ENCODE measurements around the gene SLC30A2. TPM values are rescaled to one million over a fixed set of nuclear protein-coding genes. Genes with fewer than 3 reads are reported as not detected.

SLC30A2 gene
- total and polyA plus RNA-seq, 3 donors from 2014 or later, result 0.24 to 1.0 (median 0.87) TPM

DNA sequence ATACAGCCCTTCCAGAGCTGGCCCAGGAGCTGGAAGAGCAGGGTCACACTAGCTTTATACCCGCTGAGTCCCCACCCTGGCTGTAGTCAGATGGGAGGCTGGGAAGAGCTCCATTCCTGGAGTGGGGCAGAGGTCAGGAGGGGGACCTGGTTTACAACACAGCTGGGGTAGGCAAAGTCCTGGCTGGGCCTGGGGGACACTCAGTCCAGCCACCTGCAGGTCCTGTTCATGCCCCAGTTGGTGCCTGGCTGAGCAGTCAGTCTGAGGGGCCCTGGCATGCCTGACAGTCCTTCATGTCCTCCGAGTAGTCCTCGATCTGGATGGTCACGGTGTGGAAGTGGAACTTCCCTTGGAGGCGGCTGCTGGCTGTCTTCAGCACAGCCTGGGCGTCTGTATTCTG, 7.0 kb downstream of the SLC30A2 start:
- no peak for DNase-seq
- WGBS, 2 donors, result 87% methylated on average over 6 of the region's 6 CpGs; no CpG with 5 or more reads in 1 of the 2 donors
- no peak overlapping the region for H3K4me3 ChIP-seq
- intact Hi-C loops (cut with DNase I; ENCODE audit: low total_unique reads), result loop anchor here (10.0 kb wide), 1 partner anchor 106 kb away; no protein-coding TSS in a partner anchor
- peaks cover 14% of the 10 kb centered on the region for H3K4me1 ChIP-seq
- no peaks in the 10 kb centered on the region for H3K9me3 ChIP-seq
- TF ChIP-seq, protein P1, sequence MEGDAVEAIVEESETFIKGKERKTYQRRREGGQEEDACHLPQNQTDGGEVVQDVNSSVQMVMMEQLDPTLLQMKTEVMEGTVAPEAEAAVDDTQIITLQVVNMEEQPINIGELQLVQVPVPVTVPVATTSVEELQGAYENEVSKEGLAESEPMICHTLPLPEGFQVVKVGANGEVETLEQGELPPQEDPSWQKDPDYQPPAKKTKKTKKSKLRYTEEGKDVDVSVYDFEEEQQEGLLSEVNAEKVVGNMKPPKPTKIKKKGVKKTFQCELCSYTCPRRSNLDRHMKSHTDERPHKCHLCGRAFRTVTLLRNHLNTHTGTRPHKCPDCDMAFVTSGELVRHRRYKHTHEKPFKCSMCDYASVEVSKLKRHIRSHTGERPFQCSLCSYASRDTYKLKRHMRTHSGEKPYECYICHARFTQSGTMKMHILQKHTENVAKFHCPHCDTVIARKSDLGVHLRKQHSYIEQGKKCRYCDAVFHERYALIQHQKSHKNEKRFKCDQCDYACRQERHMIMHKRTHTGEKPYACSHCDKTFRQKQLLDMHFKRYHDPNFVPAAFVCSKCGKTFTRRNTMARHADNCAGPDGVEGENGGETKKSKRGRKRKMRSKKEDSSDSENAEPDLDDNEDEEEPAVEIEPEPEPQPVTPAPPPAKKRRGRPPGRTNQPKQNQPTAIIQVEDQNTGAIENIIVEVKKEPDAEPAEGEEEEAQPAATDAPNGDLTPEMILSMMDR (IDR thresholded peaks at IDR 0.05), result no peak
- TF ChIP-seq POLR2A (IDR thresholded peaks at IDR 0.05), result no peak
- H3K27ac ChIP-seq, result no peak overlapping the region
- no peaks in the 10 kb centered on the region for H3K27me3 ChIP-seq
- no peaks in the 10 kb centered on the region for H3K36me3 ChIP-seq (ENCODE audit: low read depth, missing control alignments)

DNA sequence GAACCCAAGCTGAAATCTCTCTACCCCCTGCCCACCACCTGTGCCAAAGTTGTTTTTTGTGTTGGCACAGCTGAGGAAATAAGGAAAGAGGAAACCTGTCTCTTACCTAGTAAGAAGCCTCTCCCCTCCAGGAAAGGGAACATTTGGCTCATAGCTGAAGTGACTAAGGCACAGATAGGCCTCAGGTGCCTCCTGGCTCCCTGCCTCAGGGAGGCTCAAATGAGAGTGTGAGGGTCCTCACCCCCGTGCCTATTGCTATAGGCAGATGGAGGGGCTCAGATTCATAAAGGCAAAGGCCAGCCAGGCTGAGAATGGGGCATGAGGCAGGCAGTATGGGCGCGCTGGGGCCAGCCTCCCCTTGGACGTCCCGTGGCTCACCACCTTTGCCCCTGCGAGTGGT, 7.4 kb downstream of the SLC30A2 start:
- no peaks in the 10 kb centered on the region for H3K36me3 ChIP-seq (ENCODE audit: low read depth, missing control alignments)
- no peak for DNase-seq
- no peak overlapping the region for H3K4me3 ChIP-seq
- 84 to 89% methylated on average over 3 to 6 of the region's 6 CpGs for WGBS, 2 donors
- no peaks in the 10 kb centered on the region for H3K27me3 ChIP-seq
- H3K9me3 ChIP-seq, result no peaks in the 10 kb centered on the region
- TF ChIP-seq, protein P1 (IDR thresholded peaks at IDR 0.05), result no peak
- TF ChIP-seq POLR2A (IDR thresholded peaks at IDR 0.05), result no peak
- intact Hi-C loops (cut with DNase I; ENCODE audit: low total_unique reads), result loop anchor here (10.0 kb wide), 1 partner anchor 106 kb away; no protein-coding TSS in a partner anchor
- H3K27ac ChIP-seq, result no peak overlapping the region
- H3K4me1 ChIP-seq, result peaks cover 14% of the 10 kb centered on the region

DNA sequence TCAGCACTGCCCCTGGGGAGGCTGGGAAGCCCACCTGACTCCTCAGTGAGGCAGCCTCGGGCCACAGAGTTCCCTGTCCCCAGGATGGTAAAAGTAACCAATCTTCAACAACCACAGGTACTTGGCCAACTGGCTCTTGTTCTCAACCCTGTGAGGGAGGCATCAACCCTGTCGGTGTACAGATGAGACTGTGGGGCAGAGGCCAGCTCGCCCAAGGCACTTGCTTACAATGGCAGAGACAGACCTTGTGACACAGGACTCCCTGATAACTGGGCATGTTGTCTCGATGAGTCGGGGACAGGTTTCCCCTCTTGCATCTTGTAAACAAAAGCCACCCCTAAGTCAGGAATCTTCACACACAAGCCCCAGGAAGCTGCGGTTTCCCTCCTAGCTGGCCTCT, 8.0 kb downstream of the SLC30A2 start:
- 76 to 86% methylated on average over 1 to 6 of the region's 6 CpGs for WGBS, 2 donors
- Histone ChIP-seq H3K4me3 (no peak overlapping the region), H3K9me3 (no peaks in the 10 kb centered on the region), H3K4me1 (peaks cover 14% of the 10 kb centered on the region), H3K27me3 (no peaks in the 10 kb centered on the region), H3K36me3 (ENCODE audit: low read depth, missing control alignments) (no peaks in the 10 kb centered on the region), H3K27ac (no peak overlapping the region)
- no peak for DNase-seq
- intact Hi-C loops (cut with DNase I; ENCODE audit: low total_unique reads), result loop anchor here (10.0 kb wide), 1 partner anchor 107 kb away; no protein-coding TSS in a partner anchor
- TF ChIP-seq, protein P1 (IDR thresholded peaks at IDR 0.05), result no peak
- TF ChIP-seq POLR2A (IDR thresholded peaks at IDR 0.05), result no peak

DNA sequence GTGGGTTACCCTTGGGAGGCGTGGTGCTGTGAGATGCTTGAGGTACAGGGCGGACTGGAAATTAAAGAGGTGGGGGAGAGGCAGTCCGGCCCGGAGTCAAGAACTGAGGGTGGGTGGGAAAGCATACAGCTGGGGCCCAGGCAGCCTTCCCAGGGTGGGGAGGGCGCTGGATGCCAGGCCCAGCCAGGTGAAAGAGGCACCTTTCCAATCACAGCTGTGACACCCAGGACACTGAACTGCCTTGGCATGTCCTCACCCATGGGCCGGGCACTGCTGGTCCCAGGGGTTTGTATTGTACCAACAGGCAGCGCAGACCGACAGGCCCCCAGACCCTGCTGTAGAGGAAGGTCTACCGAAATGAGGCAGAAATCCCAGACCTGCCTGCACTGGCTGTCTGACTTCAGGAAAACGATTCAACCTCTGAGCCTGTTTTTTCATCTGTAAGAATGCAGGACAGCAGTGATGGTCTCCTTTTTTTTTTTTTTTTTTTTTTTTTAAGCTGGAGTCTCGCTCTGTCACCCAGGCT, 9.1 kb downstream of the SLC30A2 start:
- WGBS, 2 donors, result 62 to 65% methylated on average over 11 of the region's 11 CpGs
- no peak for DNase-seq
- no peaks in the 10 kb centered on the region for H3K36me3 ChIP-seq (ENCODE audit: low read depth, missing control alignments)
- H3K9me3 ChIP-seq, result no peaks in the 10 kb centered on the region
- H3K27me3 ChIP-seq, result no peaks in the 10 kb centered on the region
- H3K27ac ChIP-seq, result no peak overlapping the region
- peaks cover 14% of the 10 kb centered on the region for H3K4me1 ChIP-seq
- intact Hi-C loops (cut with DNase I; ENCODE audit: low total_unique reads), result loop anchor here (10.0 kb wide), 1 partner anchor 108 kb away; no protein-coding TSS in a partner anchor
- peak overlapping the region in 1 of 2 donors; percentile 82 for H3K4me3 ChIP-seq
- no peak for TF ChIP-seq POLR2A (IDR thresholded peaks at IDR 0.05)
- TF ChIP-seq, protein P1 (IDR thresholded peaks at IDR 0.05), result no peak

Data from testis (tissue), 3 donors.